Colonic mucosa (tissue), 4 donors: ENCODE data around the gene AADAC. TPM values are rescaled to one million over a fixed set of nuclear protein-coding genes. Genes with fewer than 3 reads are reported as not detected.
"Not testable (repeated sequence)": the region's sequence is repeated elsewhere in the genome, so short reads cannot be mapped to it uniquely, and the experiment has no call there.

ENCODE experiments used
- DNase-seq: peaks from one replicate; pipeline ENCODE4 v3.0.0-alpha.2; 2020
- H3K27ac ChIP-seq: fragments of 200-600 bp; one replicate; pipeline ENCODE4 v1.8.0; 2021
- H3K27me3 ChIP-seq: fragments of 200-600 bp; one replicate; pipeline ENCODE4 v1.8.0; 2021
- H3K36me3 ChIP-seq: fragments of 200-600 bp; one replicate; pipeline ENCODE4 v1.8.0; 2021
- H3K4me1 ChIP-seq: fragments of 200-600 bp; one replicate; pipeline ENCODE4 v1.8.0; 2021; ENCODE audit warnings: mild to moderate bottlenecking
- H3K4me3 ChIP-seq: fragments of 200-600 bp; one replicate; pipeline ENCODE4 v1.8.0; 2021
- H3K9ac ChIP-seq, 2 donors: one replicate each; pipeline ENCODE4 v1.7.0; 2013; ENCODE audit warnings: control low read depth in 2 of 2, low read depth in 2 of 2, low read length in 2 of 2
- H3K9me3 ChIP-seq: fragments of 200-600 bp; one replicate; pipeline ENCODE4 v1.8.0; 2021
- CTCF ChIP-seq: fragments of 200-600 bp; IDR thresholded peaks from one replicate; pipeline ENCODE4 v1.8.0; 2022; ENCODE audit warnings: antibody characterized with exemption, mild to moderate bottlenecking
- intact Hi-C: fragments of 100-400 bp; cut with DNase I; formaldehyde crosslinking; loops from one replicate; pipeline ENCODE4 v1.14.1; 2022
- total RNA-seq, 2 donors: library from RNA; stranded (reverse); fragmentation: NEBNext Ultra II Directional in 1 of 2; extraction: Animal tissue kit (Norgen Biotek cat#: 25700) in 1 of 2; gene quantifications; one replicate each; pipeline ENCODE4 v1.2.1, GENCODE V29; 2021
- donor health status: healthy.
- donor health status: DM: no; HTN: no; CAD: no.
- donor health status: DM: no; HTN: no; CAD: no.

Gene AADAC
- under 1 TPM in 1 of 2 donors, not detected in 1; 0.15 TPM for total RNA-seq

GRCh38 chr3:151813799-151814198 is at the start of gene AADAC:
Gene AADAC, plus strand, starts transcription at chr3:151814116. Its CDS starts 47 bp downstream, at chr3:151814163.
- no peak for TF ChIP-seq CTCF
- Histone ChIP-seq H3K4me1 (no peaks in the 10 kb centered on the region), H3K36me3 (no peaks in the 10 kb centered on the region), H3K9me3 (no peaks in the 10 kb centered on the region), H3K4me3 (no peak within 1 kb of the TSS), H3K27me3 (no peaks in the 10 kb centered on the region), H3K27ac (no peak within 1 kb of the TSS), H3K9ac (no peak within 1 kb of the TSS)
- intact Hi-C loops: no loop called here
- no peak for DNase-seq

GRCh38 chr3:151764699-151765098 is 49.2 kb upstream of the AADAC start:
- H3K27ac ChIP-seq, intact Hi-C loops, H3K9ac ChIP-seq, H3K27me3 ChIP-seq, H3K36me3 ChIP-seq, H3K4me3 ChIP-seq, DNase-seq, H3K9me3 ChIP-seq, H3K4me1 ChIP-seq: not testable (repeated sequence)

- Histone ChIP-seq H3K27ac (no peak overlapping the region), H3K4me3 (no peak overlapping the region), H3K36me3 (no peaks in the 10 kb centered on the region), H3K27me3 (no peaks in the 10 kb centered on the region), H3K9me3 (no peaks in the 10 kb centered on the region), H3K4me1 (no peaks in the 10 kb centered on the region), H3K9ac (no peak overlapping the region)
- TF ChIP-seq CTCF: no peak
- intact Hi-C loops: no loop called here
- no peak for DNase-seq
Measured at GRCh38 chr3:151765685-151766084, 48.2 kb upstream of the AADAC start.

- Histone ChIP-seq H3K4me1 (no peaks in the 10 kb centered on the region), H3K9me3 (no peaks in the 10 kb centered on the region), H3K9ac (no peak overlapping the region), H3K4me3 (no peak overlapping the region), H3K36me3 (no peaks in the 10 kb centered on the region), H3K27ac (no peak overlapping the region), H3K27me3 (no peaks in the 10 kb centered on the region)
- no peak for TF ChIP-seq CTCF
- intact Hi-C loops: no loop called here
- no peak for DNase-seq
Measured at GRCh38 chr3:151766454-151766853, 47.5 kb upstream of the AADAC start.

GRCh38 chr3:151768393-151768930 is 45.5 kb upstream of the AADAC start:
- no peaks in the 10 kb centered on the region for H3K4me1 ChIP-seq
- TF ChIP-seq CTCF: no peak

GRCh38 chr3:151769175-151769574 is 44.7 kb upstream of the AADAC start:
- no peaks in the 10 kb centered on the region for H3K27me3 ChIP-seq
- no peaks in the 10 kb centered on the region for H3K9me3 ChIP-seq
- no peak overlapping the region for H3K9ac ChIP-seq
- no peaks in the 10 kb centered on the region for H3K36me3 ChIP-seq
- no peak for TF ChIP-seq CTCF
- H3K4me1 ChIP-seq: no peaks in the 10 kb centered on the region
- no peak overlapping the region for H3K27ac ChIP-seq
- no peak overlapping the region for H3K4me3 ChIP-seq
- intact Hi-C loops: no loop called here
- no peak for DNase-seq

More at GRCh38 chr3:151768393-151768930, 45.5 kb upstream of the AADAC start:
- Histone ChIP-seq H3K27ac (no peak overlapping the region), H3K27me3 (no peaks in the 10 kb centered on the region), H3K9ac (no peak overlapping the region), H3K9me3 (no peaks in the 10 kb centered on the region), H3K4me3 (no peak overlapping the region), H3K36me3 (no peaks in the 10 kb centered on the region)
- DNase-seq: no peak
- intact Hi-C loops: no loop called here
